ENCODE measurements around the gene EPN3.

GRCh38 chr17:50577451-50577954 lies 45.0 kb downstream of the EPN3 start:
- no peak for TF ChIP-seq CTCF (IDR thresholded peaks at IDR 0.05)
- TF ChIP-seq EP300 (IDR thresholded peaks at IDR 0.05): no peak
- TF ChIP-seq POLR2AphosphoS5 (IDR thresholded peaks at IDR 0.05): no peak
- no peak for TF ChIP-seq POLR2A (IDR thresholded peaks at IDR 0.05)
